Measurements from ENCODE around the gene AMMECR1L.
"Not testable (repeated sequence)": the region's sequence is repeated elsewhere in the genome, so short reads cannot be mapped to it uniquely, and the experiment has no call there.

Gene AMMECR1L

GRCh38 chr2:127886593-127886935, 808 bp upstream of the AMMECR1L start:
- not testable (repeated sequence) for DNase-seq

DNA sequence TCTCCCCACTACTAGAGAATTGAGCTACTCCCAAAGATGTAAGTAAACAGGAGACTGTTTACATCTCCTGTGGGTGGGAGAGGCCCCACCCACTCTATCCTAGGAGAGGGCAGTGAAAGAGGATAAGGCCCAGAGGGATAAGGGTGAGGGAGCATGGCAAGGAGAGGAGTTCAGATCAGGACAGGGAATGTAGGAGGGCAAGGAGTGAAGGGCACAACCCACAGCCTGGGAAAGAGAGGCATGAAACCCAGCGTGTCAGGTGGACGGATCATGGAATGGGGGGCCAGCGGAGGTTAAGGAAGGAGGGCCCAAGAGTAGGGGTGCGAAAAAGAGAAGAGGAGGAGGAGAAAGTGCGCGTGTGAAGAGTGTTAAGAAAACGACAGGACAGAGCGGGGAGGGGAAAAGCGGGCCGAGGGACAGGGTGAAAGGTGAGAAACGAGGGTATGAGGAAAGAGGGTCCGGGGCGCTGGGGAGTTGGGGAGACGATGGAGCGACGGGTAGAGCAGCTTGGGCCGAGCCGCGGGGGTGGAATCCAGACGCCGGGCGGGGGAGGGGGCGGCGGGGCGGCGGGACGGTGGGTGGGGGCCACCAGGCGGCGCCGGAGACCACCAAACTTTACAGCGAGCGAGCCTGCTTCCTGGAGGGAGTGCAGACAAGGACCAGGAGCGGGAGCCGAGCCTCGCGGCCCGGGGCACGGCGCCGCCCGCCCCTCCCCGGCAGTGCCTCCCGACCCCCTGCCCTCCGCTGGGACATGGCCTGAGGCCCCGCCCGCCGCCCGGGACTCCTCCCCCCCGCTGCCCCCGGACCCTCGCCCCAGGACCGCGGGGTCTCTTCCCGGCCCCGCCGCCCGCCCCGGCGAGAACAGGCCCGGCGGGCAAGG, 655 bp downstream of the AMMECR1L start:
- not testable (repeated sequence) for DNase-seq

DNA sequence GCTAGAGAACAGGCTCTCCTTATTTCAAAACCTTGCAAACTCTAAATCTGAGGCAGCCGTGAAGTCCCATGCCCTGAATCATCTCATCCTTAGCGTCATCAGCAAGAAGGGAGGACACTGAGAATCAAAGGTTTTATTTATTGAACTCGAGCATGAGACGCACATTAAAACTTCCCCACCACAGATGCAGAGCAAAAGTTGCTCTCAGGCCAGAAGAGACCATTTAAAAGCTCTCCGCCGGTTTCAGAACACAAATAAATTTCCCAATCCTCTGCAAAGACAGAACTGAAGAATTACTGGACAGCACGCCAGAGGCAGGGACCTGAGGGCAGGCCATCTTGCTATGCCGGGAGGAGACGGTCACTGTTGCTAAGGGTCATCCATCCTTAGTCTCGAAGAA, 1.3 kb downstream of the AMMECR1L start:
- DNase-seq = no peak

- DNase-seq = no peak
Observed at GRCh38 chr2:127879899-127880298, 5.9 kb downstream of the AMMECR1L start.

DNA sequence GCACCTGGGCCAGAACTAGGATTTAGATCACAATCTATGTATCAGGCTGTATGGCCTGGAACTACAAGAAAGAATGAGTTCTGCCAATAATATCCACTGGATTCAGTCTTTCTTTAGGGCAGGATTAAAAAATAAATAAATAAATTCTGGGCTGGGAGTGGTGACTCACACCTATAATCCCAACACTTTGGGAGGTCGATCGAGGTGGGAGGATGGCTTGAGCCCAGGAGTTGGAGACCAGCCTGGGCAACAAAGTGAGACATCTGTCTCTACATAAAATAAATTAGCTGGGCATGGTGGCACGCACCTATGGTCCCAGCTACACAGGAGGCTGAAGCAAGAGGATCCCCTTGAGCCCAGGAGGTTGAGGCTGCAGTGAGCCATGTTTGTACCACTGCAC, 8.1 kb downstream of the AMMECR1L start:
- no peak for DNase-seq

GRCh38 chr2:127877136-127877535, 8.6 kb downstream of the AMMECR1L start:
- no peak for DNase-seq

DNA sequence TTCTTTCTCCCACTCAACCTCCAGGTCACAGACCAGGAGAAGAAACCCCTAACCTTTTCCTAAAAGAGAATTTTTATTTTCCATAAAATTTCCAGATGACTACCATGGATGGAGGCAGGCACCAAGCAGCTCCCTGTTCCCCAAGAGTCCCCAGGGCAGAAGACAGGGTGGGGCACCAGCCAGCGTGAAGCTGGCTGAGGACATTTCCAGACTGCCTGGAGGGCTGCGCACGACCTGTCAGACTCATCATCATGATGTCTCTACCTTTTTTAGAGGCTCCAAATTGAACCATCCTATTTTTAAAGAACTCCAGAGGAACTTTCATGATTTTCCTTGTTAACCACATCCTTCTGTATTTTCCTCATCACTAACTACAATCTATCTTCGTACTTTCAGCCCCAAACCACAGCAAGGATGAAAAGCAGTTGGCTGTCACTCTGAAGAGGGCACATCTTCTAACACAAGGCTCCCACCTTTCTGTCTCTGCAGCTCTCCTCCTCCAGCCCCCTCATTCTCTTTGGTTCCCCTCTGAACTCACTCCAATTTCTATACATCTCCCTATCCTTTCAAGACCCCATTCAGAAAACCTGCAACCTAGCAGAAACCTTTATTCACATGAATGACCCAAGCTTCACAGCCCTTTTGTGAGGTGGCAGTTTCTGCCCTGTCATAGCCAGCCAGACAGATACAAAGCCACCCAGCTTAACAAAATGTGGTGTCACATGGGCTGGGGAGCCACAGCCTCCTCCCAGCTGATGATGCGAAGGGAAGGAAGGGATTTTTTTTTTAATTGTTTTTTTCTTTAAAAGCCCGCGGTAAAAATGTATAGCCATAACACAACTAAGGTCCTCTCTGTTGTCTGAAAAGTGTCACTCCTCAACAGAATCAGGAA, 11.1 kb downstream of the AMMECR1L start:
- no peak for DNase-seq

- DNase-seq = no peak
Observed at GRCh38 chr2:127873707-127874303, 12.0 kb downstream of the AMMECR1L start.

GRCh38 chr2:127872354-127872753, 13.4 kb downstream of the AMMECR1L start:
- no peak for DNase-seq

GRCh38 chr2:127865926-127866325, 19.8 kb downstream of the AMMECR1L start:
- no peak for DNase-seq

- DNase-seq = no peak
Observed at GRCh38 chr2:127864877-127865276, 20.9 kb downstream of the AMMECR1L start.

DNA sequence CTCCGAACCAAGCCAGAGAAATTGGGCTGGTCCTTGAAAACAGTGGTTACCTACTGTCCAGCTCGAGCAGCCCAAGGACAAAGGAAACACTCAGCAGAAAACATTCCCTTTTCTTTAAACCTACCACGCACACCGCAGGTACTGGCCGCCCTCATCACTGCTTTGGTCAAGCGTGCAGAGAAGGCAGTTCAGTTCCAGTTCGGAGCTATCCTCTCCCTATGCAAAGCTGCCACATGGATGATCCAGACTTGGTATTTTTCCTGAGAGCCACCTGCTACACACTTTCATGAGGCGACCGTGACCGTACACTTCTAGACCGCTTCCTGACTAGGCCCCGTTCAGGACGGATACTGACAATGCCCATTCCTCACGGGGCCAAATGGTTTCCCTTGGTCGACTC, 23.5 kb downstream of the AMMECR1L start:
- DNase-seq = no peak

DNA sequence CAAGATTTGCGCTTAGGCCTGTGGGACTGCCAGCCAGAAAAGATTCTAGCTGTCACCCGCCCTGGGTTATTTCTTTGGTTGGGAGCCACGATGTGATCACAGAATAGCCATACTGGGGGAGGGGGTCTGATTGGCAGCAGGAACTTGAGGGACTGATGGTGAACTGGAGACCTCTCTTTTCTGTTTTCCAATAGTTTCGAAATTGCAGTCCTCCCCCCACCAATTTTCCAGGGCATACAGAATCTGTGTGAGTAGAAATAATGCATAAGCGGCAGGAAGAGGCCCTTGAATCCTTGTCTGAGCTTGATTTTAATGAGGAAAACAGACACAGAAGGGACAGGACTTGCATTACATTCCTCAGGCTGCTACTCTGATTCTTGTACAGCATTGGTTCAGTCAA, 25.6 kb downstream of the AMMECR1L start:
- no peak for DNase-seq

DNA sequence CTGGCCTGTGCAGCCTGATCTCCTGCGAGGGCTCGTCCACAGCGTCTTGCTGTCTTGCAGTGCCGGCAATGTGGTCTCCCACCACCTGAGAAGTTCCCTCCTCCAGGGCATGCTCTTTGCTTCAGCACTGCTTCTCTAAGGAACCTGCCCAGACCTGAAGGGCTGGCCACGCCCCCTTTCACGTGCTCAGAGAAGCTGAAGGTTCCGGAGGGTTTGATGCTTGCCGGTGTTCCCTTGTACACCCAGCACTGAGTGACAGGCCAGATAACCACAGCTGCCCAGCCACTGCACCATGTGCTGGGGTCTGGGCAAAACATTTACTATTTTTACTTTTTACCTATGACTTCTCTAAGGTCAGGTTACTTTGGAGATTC, 26.1 kb downstream of the AMMECR1L start:
- DNase-seq = peak; percentile 58

DNA sequence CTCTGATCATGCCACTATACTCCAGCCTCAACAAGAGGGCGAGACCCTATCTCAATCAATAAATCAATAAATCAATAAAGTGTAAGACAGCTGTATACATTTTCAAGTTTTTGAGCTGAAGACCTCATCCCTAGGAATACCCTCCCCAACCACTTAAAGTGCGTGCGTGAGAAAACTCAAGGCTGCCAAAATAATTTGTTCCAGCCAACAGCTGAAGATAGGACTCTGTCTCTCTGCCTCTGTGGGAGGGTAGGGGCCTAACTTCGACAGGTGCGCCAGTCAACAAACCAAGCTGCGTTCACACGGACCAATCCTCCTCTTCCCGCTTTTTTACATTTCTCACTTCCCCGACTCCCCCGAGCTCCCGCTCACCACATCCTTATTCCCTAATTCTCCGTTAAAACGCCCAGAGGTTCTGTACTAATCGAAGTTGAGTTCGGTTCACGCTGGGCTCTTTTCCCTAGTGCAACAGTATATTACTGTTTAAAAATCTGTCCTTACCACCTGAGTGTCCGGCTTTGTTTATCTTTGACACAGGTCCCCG, 28.4 kb downstream of the AMMECR1L start:
- DNase-seq = peak; percentile 26

DNA sequence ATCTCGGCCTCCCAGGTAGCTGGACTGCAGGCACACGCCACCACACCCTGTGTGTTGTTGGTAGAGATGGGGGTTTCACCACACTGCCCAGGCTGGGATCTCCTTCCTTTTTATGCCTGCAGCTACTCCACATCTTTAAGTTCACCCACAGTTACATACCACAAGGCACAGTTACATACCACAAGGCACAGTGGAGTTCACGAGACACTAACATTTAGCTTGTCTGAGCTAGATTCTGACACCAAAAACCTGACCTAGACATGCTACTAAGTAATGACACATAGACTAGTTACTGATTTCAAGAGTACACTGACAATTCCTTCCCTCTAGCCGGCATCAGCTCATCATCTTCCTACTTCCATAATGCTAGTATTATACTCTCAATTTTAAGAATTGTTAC, 32.1 kb downstream of the AMMECR1L start:
- no peak for DNase-seq

DNA sequence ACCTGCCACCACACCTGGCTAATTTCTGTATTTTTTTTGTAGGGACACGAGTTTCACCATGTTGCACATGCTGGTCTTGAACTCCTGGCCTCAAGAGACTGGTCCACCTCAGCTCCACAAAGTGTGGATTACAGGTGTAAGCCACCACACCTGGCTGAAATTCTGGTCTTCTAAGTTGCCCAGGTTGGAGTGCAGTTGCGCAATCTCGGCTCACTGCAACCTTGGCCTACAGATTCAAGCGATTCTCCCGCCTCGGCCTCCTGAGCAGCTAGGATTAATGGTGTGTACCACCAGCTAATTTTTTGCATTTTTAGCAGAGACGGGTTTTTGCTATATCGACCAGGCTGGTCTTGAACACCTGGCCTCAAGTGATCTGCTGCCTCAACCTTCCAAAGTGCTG, 33.4 kb downstream of the AMMECR1L start:
- no peak for DNase-seq

- DNase-seq = no peak
Observed at GRCh38 chr2:127847931-127848330, 37.8 kb downstream of the AMMECR1L start.

GRCh38 chr2:127844973-127845372, 40.8 kb downstream of the AMMECR1L start:
- DNase-seq = no peak

DNA sequence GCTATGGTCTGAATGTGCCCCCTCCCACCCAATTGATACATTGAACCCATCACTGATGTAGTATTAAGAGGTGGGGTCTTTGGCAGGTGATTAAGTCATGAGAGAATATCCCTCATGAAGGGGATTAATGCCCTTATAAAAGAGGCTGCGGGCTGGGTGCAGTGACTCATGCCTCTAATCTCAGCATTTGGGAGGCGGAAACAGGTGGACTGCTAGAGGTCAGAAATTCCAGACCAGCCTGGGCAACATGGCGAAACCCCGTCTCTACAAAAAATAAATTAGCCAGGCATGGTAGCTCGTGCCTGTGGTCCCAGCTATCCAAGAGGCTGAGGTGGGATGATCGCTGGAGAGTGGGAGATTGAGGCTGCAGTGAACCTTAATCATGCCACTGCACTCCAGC, 42.1 kb downstream of the AMMECR1L start:
- no peak for DNase-seq

DNA sequence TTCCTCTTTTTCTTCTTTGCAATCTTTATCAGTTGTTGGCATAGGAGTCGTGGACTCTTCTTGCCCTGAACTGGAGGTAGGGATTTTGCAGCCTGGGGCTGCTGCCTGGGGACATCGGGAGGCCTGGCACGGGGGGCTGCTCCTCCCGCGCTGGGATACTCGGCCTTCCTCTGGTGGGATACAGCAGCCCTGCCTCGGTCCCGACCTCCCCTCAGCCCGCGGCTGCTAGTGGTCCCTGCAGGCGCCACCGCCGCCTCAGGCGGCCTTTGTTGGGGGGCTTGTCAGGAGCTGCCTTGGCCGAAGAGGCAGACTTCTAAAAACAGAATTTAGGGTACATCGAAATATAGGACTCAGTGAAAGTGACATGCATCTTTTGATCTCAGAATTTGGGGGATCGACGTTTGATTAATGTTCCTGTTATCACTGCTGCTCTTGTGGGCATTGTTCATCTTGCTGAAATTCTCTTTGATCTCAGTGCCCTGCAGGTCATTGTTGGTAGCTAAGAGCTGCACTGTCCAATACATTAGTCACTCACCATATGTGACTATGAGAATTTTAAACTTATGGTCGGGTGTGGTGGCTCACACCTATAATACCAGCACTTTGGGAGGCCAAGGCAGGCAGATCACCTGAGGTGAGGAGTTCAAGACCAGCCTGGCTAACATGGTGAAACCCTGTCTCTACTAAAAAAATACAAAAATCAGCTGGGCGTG, 44.1 kb downstream of the AMMECR1L start:
- DNase-seq = no peak

GRCh38 chr2:127840893-127841292, 44.9 kb downstream of the AMMECR1L start:
- DNase-seq = no peak

GRCh38 chr2:127834951-127835350, 50.8 kb downstream of the AMMECR1L start:
- DNase-seq = no peak
